Activated CD8-positive, alpha-beta memory T cell treated with anti-CD3 and anti-CD28 coated beads, Interleukin-2, amount 10 ng/mL, durations not matched to agents 7 days and 5 days (primary cell): ENCODE measurements around the gene DDAH2. TPM values are rescaled to one million over a fixed set of nuclear protein-coding genes. Genes with fewer than 3 reads are reported as not detected.

Source experiments
- ATAC-seq: fragments of 150-1000 bp; cut with Tn5 transposase; one replicate; pipeline ENCODE4 v1.10.0; 2021; ENCODE audit warnings: moderate library complexity
- CTCF ChIA-PET: fragments of 350-600 bp; sonication (Branson Sonifier 250); formaldehyde crosslinking; loops from one replicate; lab custom pipeline; 2021; ENCODE audit warnings: antibody characterized with exemption; lab: Charles Lee
- DNase-seq: peaks from one replicate; pipeline ENCODE4 v3.0.0-alpha.2; 2020
- H3K27ac Mint-ChIP-seq: one replicate; pipeline ENCODE4 v1.8.0; 2021; ENCODE audit warnings: mild to moderate bottlenecking, mixed read lengths
- H3K27me3 Mint-ChIP-seq: one replicate; pipeline ENCODE4 v1.8.0; 2021; ENCODE audit warnings: mixed read lengths
- H3K36me3 Mint-ChIP-seq: one replicate; pipeline ENCODE4 v1.8.0; 2021; ENCODE audit warnings: mild to moderate bottlenecking, mixed read lengths
- H3K4me1 Mint-ChIP-seq: one replicate; pipeline ENCODE4 v1.8.0; 2021; ENCODE audit warnings: mixed read lengths
- H3K4me3 Mint-ChIP-seq: one replicate; pipeline ENCODE4 v1.8.0; 2021; ENCODE audit warnings: mild to moderate bottlenecking, moderate library complexity, mixed read lengths
- H3K9me3 Mint-ChIP-seq: one replicate; pipeline ENCODE4 v1.8.0; 2022; ENCODE audit warnings: low read depth, mixed read lengths
- total RNA-seq, 2 experiments: library from RNA; stranded (reverse); gene quantifications; one replicate each; pipeline ENCODE4 v1.2.3, GENCODE V29; 2021

Gene DDAH2
- total RNA-seq, 2 experiments from 2014 or later: 13.6 to 23.4 TPM

- Mint-ChIP-seq H3K27ac (peak overlapping the region; percentile 96), H3K4me1 (peaks cover 67% of the 10 kb centered on the region), H3K36me3 (peaks cover 47% of the 10 kb centered on the region), H3K27me3 (no peaks in the 10 kb centered on the region), H3K4me3 (peak overlapping the region; percentile 91), H3K9me3 (no peaks in the 10 kb centered on the region)
- DNase-seq (peak; percentile 85), ATAC-seq (peak; percentile 40)
- CTCF ChIA-PET: interaction anchor here (0.7 to 4.5 kb wide), 10 partner anchors 12 to 129 kb away, joined by 3 to 40 read pairs (median 3); partner anchors contain the start of genes LY6G5C, MPIG6B and VARS1
These were observed 5.8 kb upstream of the DDAH2 start for GRCh38 chr6:31734821-31735406.

GRCh38 chr6:31734247-31734820, 5.2 kb upstream of the DDAH2 start:
- H3K36me3 Mint-ChIP-seq: peaks cover 47% of the 10 kb centered on the region

GRCh38 chr6:31733734-31734133, 4.6 kb upstream of the DDAH2 start:
- H3K4me3 Mint-ChIP-seq: peak overlapping the region; percentile 91
- no peaks in the 10 kb centered on the region for H3K27me3 Mint-ChIP-seq
- H3K27ac Mint-ChIP-seq: peak overlapping the region; percentile 96
- H3K4me1 Mint-ChIP-seq: peaks cover 64% of the 10 kb centered on the region
- ATAC-seq (no peak), DNase-seq (no peak)
- H3K9me3 Mint-ChIP-seq: no peaks in the 10 kb centered on the region
- CTCF ChIA-PET: interaction anchor here (2.0 to 5.3 kb wide), 2 partner anchors 36 to 98 kb away, joined by 8 to 51 read pairs; no protein-coding TSS in a partner anchor
- H3K36me3 Mint-ChIP-seq: peaks cover 47% of the 10 kb centered on the region

More at GRCh38 chr6:31734247-31734820, 5.2 kb upstream of the DDAH2 start:
- ATAC-seq (no peak), DNase-seq (no peak)
- Mint-ChIP-seq H3K4me1 (peaks cover 65% of the 10 kb centered on the region), H3K27ac (peak overlapping the region; percentile 96), H3K9me3 (no peaks in the 10 kb centered on the region), H3K27me3 (no peaks in the 10 kb centered on the region), H3K4me3 (peak overlapping the region; percentile 91)
- CTCF ChIA-PET: interaction anchor here (1.0 to 4.5 kb wide), 5 partner anchors 11 to 130 kb away, joined by 3 to 40 read pairs (median 3); partner anchors contain the start of gene MPIG6B

- CTCF ChIA-PET: interaction anchor here (0.9 to 5.3 kb wide), 4 partner anchors 38 to 185 kb away, joined by 3 to 51 read pairs (median 6); partner anchors contain the start of gene ATP6V1G2
- no peaks in the 10 kb centered on the region for H3K27me3 Mint-ChIP-seq
- no peaks in the 10 kb centered on the region for H3K9me3 Mint-ChIP-seq
- ATAC-seq (no peak), DNase-seq (no peak)
- no peak overlapping the region for H3K4me3 Mint-ChIP-seq
- peaks cover 50% of the 10 kb centered on the region for H3K36me3 Mint-ChIP-seq
- peaks cover 56% of the 10 kb centered on the region for H3K4me1 Mint-ChIP-seq
- peak overlapping the region; percentile 43 for H3K27ac Mint-ChIP-seq
These were observed 2.9 kb upstream of the DDAH2 start for GRCh38 chr6:31732029-31732428.

GRCh38 chr6:31730631-31731086, 1.6 kb upstream of the DDAH2 start:
- no peak for ATAC-seq

GRCh38 chr6:31729979-31730630, 1.0 kb upstream of the DDAH2 start:
- H3K27ac Mint-ChIP-seq: peak overlapping the region; percentile 80
- peak; percentile 62 for ATAC-seq

More at GRCh38 chr6:31730631-31731086, 1.6 kb upstream of the DDAH2 start:
- H3K4me3 Mint-ChIP-seq: peak overlapping the region; percentile 86
- H3K4me1 Mint-ChIP-seq: peaks cover 64% of the 10 kb centered on the region
- peak overlapping the region; percentile 80 for H3K27ac Mint-ChIP-seq
- no peaks in the 10 kb centered on the region for H3K9me3 Mint-ChIP-seq
- no peak for DNase-seq
- no peaks in the 10 kb centered on the region for H3K27me3 Mint-ChIP-seq
- peaks cover 50% of the 10 kb centered on the region for H3K36me3 Mint-ChIP-seq
- CTCF ChIA-PET: interaction anchor here (0.9 to 5.3 kb wide), 13 partner anchors 9 to 101 kb away, joined by 3 to 60 read pairs (median 6); partner anchors contain the start of genes ABHD16A, C6orf47, CLIC1 and GPANK1

GRCh38 chr6:31729515-31729978, 448 bp upstream of the DDAH2 start:
- Mint-ChIP-seq H3K4me1 (peaks cover 65% of the 10 kb centered on the region), H3K27ac (peak overlapping the region; percentile 80), H3K36me3 (peaks cover 42% of the 10 kb centered on the region), H3K27me3 (no peaks in the 10 kb centered on the region), H3K9me3 (no peaks in the 10 kb centered on the region), H3K4me3 (peak overlapping the region; percentile 86)
- peak; percentile 72 for ATAC-seq
- peak; percentile 87 for DNase-seq
- CTCF ChIA-PET: interaction anchor here (0.6 to 5.3 kb wide), 17 partner anchors 10 to 188 kb away, joined by 3 to 60 read pairs (median 6); partner anchors contain the start of genes C6orf47, CLIC1, DDX39B and HSPA1B

More at GRCh38 chr6:31729979-31730630, 1.0 kb upstream of the DDAH2 start:
- Mint-ChIP-seq H3K27me3 (no peaks in the 10 kb centered on the region), H3K36me3 (peaks cover 47% of the 10 kb centered on the region), H3K4me3 (peak overlapping the region; percentile 86), H3K9me3 (no peaks in the 10 kb centered on the region), H3K4me1 (peaks cover 66% of the 10 kb centered on the region)
- DNase-seq: peak; percentile 80
- CTCF ChIA-PET: interaction anchor here (0.6 to 5.3 kb wide), 20 partner anchors 9 to 189 kb away, joined by 3 to 60 read pairs (median 5); partner anchors contain the start of genes ABHD16A, C6orf47, CLIC1 and DDX39B

GRCh38 chr6:31727717-31728671, 1.1 kb downstream of the DDAH2 start:
- peaks cover 60% of the 10 kb centered on the region for H3K4me1 Mint-ChIP-seq
- no peak for DNase-seq
- H3K36me3 Mint-ChIP-seq: peaks cover 27% of the 10 kb centered on the region
- CTCF ChIA-PET: interaction anchor here (0.6 to 4.9 kb wide), 10 partner anchors 10 to 90 kb away, joined by 3 to 60 read pairs (median 3); partner anchors contain the start of genes CLIC1 and MSH5
- peak overlapping the region; percentile 39 for H3K4me3 Mint-ChIP-seq
- H3K27me3 Mint-ChIP-seq: no peaks in the 10 kb centered on the region
- ATAC-seq: no peak
- H3K9me3 Mint-ChIP-seq: no peaks in the 10 kb centered on the region
- peak overlapping the region; percentile 58 for H3K27ac Mint-ChIP-seq

- DNase-seq: no peak
- CTCF ChIA-PET: interaction anchor here (0.7 to 4.9 kb wide), 6 partner anchors 9 to 86 kb away, joined by 3 to 60 read pairs (median 3); partner anchors contain the start of genes CLIC1 and MSH5
- no peaks in the 10 kb centered on the region for H3K27me3 Mint-ChIP-seq
These were observed 1.9 kb downstream of the DDAH2 start for GRCh38 chr6:31727034-31727716.

GRCh38 chr6:31725502-31726350, 3.4 kb downstream of the DDAH2 start:
- DNase-seq: no peak
- H3K27me3 Mint-ChIP-seq: no peaks in the 10 kb centered on the region
- H3K9me3 Mint-ChIP-seq: no peaks in the 10 kb centered on the region
- H3K4me1 Mint-ChIP-seq: peaks cover 51% of the 10 kb centered on the region
- peaks cover 13% of the 10 kb centered on the region for H3K36me3 Mint-ChIP-seq
- peak overlapping the region; percentile 1 for H3K27ac Mint-ChIP-seq
- H3K4me3 Mint-ChIP-seq: no peak overlapping the region
- CTCF ChIA-PET: interaction anchor here (0.6 to 4.9 kb wide), 4 partner anchors 12 to 44 kb away, joined by 3 to 60 read pairs (median 4); partner anchors contain the start of genes CLIC1 and MSH5
- no peak for ATAC-seq

More at GRCh38 chr6:31727034-31727716, 1.9 kb downstream of the DDAH2 start:
- no peak for ATAC-seq
- no peaks in the 10 kb centered on the region for H3K9me3 Mint-ChIP-seq
- H3K27ac Mint-ChIP-seq: peak overlapping the region; percentile 58
- H3K4me3 Mint-ChIP-seq: no peak overlapping the region
- H3K36me3 Mint-ChIP-seq: peaks cover 22% of the 10 kb centered on the region
- peaks cover 60% of the 10 kb centered on the region for H3K4me1 Mint-ChIP-seq
